HG03135 (cell line): ENCODE results near the gene CD180.
A peak's percentile ranks its signal among the peaks of the same experiment; 100 is the strongest.

Source experiments
- ATAC-seq: cut with Tn5 transposase; IDR thresholded peaks from one replicate; pipeline ENCODE4 v1.9.1; 2021; ENCODE audit warnings: mild to moderate bottlenecking, moderate library complexity; ENCODE audit not compliant: unreplicated experiment

The CD180 gene

DNA sequence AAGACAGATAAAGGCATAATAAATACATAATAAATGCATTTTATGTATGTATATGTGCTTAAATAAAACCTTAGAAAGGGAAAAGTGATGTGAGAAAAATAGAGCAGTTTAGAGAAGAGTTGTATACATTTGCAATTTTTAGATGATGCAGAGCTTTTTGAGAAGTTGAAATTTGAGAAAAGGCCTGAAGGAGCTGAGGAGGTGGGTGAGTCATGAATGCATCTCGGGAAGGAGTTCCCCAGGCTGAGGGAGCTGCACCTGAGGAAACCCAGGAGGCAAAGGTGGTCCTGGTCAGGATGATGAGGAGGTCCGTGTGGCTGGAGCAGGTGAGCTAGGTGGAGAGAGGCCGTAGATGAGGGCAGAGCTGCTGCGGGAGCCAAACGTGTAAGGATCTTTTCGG, 17.4 kb upstream of the CD180 start:
- ATAC-seq, result no peak

DNA sequence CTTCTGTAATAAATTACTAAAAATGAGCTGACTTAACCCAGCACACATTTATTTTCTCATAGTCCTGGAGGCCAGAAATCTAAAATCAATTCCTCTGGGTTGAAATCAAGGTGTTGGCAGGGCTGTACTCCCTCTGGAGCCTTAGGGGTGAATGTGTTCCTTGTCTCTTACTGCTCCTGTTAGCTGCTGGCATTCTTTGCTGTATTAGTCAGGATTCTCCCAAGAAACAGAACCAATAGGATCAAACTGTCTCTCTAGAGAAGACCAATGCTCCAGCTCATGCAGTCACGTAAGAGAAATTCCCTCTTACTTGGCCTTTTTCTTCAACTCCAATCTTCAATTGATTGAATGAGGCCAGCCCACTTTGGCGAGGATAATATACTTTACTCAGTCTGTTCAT, 15.3 kb upstream of the CD180 start:
- ATAC-seq, result no peak

DNA sequence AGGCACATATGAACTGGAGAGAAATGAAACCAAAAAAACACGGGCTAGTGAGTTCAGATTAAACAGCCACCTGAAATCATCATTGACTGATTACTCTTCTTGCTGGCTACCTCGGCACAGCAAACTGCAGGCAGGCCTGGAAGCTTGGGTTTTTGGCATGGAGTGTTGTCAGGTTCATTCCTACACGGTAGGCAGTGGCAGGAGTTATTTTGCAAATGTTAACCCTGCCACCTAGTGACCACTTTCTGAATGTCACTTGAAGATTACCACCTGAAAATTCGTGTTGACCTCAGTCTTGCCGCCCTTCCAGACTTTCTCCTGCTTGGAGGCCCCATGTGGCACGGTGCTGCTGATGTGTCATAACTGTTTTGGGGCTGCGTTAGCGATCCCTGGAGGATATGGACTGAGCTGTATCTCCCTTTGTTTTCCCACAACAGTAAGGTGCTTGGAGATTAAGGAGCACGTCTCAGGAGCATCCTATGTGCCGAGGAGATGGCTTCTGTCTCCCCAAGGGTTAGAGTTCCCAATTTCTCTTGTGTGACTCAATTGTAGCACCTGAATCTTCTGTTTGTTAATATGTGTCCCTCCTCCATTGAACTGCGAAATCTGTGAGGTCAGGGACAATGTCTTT, 12.7 kb upstream of the CD180 start:
- ATAC-seq, result peak; percentile 25

GRCh38 chr5:67208403-67208802, 11.8 kb upstream of the CD180 start:
- ATAC-seq, result no peak

- ATAC-seq, result peak; percentile 84
Measured at GRCh38 chr5:67206929-67207328, 10.3 kb upstream of the CD180 start.

- peak; percentile 31 for ATAC-seq
Measured at GRCh38 chr5:67206461-67206860, 9.9 kb upstream of the CD180 start.

GRCh38 chr5:67205981-67206380, 9.4 kb upstream of the CD180 start:
- ATAC-seq, result no peak

- ATAC-seq, result no peak
Measured at GRCh38 chr5:67204821-67205220, 8.2 kb upstream of the CD180 start.

DNA sequence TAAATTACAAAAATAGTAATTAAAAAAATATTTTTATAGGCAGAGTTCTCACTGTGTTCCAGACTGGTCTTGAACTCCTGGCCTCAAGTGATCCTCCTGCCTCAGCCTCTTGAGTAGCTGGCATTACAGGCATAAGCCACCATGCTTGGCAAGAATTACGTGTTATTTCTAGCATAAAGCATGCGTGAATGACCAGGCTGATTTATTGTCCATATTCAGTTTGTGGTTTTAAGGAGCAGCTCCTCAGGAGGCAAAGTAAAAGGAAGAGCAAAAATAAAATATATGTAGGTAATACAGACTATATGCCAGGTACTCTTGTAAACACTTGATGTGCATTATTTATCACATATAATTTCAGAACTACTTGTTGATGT, 7.1 kb upstream of the CD180 start:
- ATAC-seq, result no peak

GRCh38 chr5:67202828-67203227, 6.2 kb upstream of the CD180 start:
- ATAC-seq, result no peak

DNA sequence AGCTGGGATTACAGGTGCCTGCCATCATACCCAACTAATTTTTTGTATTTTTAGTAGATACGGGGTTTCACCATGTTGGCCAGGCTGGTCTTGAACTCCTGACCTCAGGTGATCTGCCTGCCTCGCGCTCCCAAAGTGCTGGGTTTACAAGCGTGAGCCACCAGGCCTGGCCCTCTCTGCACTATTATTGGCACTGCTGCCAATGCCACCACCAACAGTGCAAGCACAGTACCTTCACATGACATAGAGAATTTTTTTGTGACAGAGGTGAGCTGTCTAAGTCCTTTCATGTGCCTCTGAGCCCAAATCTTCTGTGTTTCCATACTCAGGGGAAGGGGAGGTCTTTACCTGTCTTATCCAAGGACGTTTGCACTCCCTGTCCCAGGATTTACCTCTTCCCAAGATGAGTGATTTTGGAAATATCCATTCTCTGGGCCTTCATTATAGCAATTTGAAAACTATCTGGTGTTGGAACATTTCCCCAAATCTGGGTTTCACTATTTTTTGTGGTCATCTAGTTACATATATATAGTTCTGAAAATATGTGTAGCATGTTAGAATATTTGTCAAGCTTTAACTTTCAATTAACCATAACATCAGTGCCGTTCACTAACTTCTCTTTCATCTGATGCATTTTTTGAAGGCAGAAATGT, 5.4 kb upstream of the CD180 start:
- ATAC-seq, result no peak

DNA sequence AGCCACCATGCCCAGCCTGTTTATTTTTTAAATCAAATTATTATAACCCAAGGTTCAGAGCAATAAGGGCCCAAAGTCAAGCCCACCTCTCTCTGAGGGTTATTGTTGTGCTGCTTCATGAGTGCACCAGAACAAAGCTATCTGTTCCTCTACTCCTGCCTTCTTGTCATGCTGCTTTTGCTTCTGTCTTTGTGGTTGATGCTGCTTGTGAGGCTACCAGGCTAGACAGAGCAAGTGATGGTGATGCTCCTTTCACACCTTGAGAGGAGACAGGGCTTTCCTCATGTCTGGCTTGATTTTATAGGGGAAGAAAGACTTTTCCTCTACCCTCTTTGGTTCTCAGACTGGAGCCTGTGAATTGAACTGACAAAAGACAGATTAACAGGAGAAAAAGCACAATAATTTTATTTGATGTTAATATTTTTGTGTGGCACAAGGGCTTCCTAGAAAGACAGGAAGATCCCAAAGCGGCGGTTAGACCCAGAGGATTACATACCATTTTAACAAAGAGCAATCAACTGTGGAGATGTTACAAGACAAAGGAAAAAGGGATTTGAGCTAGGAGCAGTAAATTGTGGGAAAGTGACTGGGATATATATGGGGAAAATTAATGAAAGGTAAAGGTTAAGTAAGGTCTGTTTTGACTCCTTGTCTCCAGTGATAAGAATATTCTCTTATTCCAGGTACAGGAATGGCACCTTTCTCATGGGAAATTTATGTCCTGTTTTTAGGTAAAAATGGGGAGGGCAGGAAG, 4.4 kb upstream of the CD180 start:
- ATAC-seq, result no peak

DNA sequence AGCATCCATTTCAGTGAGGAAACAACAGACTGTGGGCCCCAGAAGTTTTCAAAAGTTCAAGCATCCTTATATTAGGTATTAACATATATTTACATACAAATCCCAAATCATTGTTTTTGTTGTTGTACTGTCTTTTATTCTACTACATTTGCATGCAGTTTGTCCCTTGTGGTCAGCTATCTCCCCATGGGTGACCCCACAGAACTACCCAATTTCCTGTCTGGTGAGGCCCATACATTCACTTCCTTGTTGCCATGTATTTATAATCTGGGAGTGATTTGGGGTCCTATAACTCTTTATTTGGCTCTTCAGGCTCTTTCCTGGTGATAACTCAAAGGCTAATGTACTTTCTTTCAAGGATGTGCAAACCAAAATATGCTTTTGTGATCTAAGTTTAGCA, 3.3 kb upstream of the CD180 start:
- no peak for ATAC-seq

DNA sequence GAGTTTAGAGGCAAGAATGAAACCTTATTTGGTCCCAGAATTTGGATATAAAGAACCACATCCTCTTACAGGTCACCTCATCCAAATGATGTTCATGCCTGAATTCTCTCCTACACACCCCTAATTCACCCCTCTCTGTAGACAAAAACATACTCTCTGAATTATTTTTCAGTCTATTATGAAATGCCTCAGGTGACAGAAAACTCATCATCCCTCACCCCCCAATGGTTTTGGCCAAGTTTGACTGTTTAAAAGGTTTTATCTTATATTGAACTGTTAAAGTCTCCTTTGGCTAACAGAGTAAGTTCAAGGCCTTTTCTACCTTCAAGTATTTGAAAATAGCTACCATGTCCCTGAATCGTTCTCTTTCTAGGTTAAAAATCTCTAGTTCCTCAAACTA, 2.3 kb upstream of the CD180 start:
- no peak for ATAC-seq

GRCh38 chr5:67197536-67197935, 937 bp upstream of the CD180 start:
- no peak for ATAC-seq

GRCh38 chr5:67195406-67196275, 958 bp downstream of the CD180 start:
- no peak for ATAC-seq

GRCh38 chr5:67194166-67194565, 2.4 kb downstream of the CD180 start:
- no peak for ATAC-seq

GRCh38 chr5:67193439-67193807, 3.2 kb downstream of the CD180 start:
- no peak for ATAC-seq

DNA sequence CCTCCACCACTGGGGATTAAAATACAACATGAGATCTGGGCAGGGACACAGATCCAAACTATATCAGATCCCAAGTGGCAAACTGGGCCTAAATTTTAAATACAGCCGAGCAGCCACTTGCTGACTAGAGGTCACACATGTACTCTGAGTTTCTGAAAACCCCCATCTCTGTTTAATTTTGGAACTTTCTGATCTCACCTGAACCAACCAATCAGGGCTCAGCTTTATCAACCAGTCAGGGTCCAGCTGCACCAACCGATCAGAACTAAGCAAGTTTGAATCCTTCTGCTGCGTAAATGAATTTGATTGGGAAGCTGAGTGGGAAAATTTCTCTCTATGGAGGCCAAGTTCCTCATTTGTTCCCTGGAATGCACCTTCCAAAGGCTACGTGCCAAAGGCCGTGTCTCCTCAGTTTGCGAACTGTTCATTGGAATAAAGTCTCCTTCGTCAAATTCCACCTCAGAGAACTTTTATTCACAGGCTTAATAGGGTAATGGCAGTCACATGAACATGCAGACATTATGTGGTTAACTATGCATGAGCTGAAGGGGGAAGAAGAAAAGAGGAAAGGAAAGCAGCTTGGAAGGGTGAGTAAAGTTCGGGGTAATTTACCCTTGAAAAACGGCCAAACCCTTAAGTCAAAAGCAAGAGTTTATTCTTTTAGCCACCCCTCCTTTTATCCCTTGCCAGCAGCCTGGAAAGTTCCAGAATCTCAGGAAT, 3.7 kb downstream of the CD180 start:
- ATAC-seq, result no peak

GRCh38 chr5:67190861-67191260, 5.7 kb downstream of the CD180 start:
- ATAC-seq, result no peak

GRCh38 chr5:67190410-67190809, 6.2 kb downstream of the CD180 start:
- no peak for ATAC-seq
